Measurements from ENCODE around the gene ETHE1.
A peak's percentile ranks its signal among the peaks of the same experiment; 100 is the strongest.

The ETHE1 gene

GRCh38 chr19:43468354-43469159, 58.4 kb downstream of the ETHE1 start:
- no peak for DNase-seq (ENCODE audit: low read depth)
- H3K4me3 ChIP-seq (ENCODE audit: low read depth, low read length), result no peak overlapping the region
- no peak for TF ChIP-seq CTCF (IDR thresholded peaks at IDR 0.05; ENCODE audit: control insufficient read depth, extremely low read depth, insufficient read depth)

- no peak overlapping the region for H3K4me3 ChIP-seq (ENCODE audit: low read depth, low read length)
- no peak for DNase-seq (ENCODE audit: low read depth)
- no peak for TF ChIP-seq CTCF (IDR thresholded peaks at IDR 0.05; ENCODE audit: control insufficient read depth, extremely low read depth, insufficient read depth)
Measured at GRCh38 chr19:43467730-43468129, 59.3 kb downstream of the ETHE1 start.

GRCh38 chr19:43467276-43467675, 59.7 kb downstream of the ETHE1 start:
- H3K4me3 ChIP-seq (ENCODE audit: low read depth, low read length), result no peak overlapping the region
- TF ChIP-seq CTCF (IDR thresholded peaks at IDR 0.05; ENCODE audit: control insufficient read depth, extremely low read depth, insufficient read depth), result no peak
- DNase-seq (ENCODE audit: low read depth), result no peak

- no peak for DNase-seq (ENCODE audit: low read depth)
Measured at GRCh38 chr19:43466793-43467192, 60.2 kb downstream of the ETHE1 start.

GRCh38 chr19:43465468-43466120, 61.4 kb downstream of the ETHE1 start, which contains the start of gene LYPD3:
Gene LYPD3 (minus strand): TSS chr19:43465608. CDS start chr19:43465571, 37 bp downstream.
- DNase-seq (ENCODE audit: low read depth), result no peak
- TF ChIP-seq CTCF (IDR thresholded peaks at IDR 0.05; ENCODE audit: control insufficient read depth, extremely low read depth, insufficient read depth), result no peak
- H3K4me3 ChIP-seq (ENCODE audit: low read depth, low read length), result no peak within 1 kb of the TSS; the same call in 1 of the 2 replicates

More at GRCh38 chr19:43466793-43467192, 60.2 kb downstream of the ETHE1 start:
- no peak for TF ChIP-seq CTCF (IDR thresholded peaks at IDR 0.05; ENCODE audit: control insufficient read depth, extremely low read depth, insufficient read depth)
- H3K4me3 ChIP-seq (ENCODE audit: low read depth, low read length), result no peak overlapping the region

- TF ChIP-seq CTCF (IDR thresholded peaks at IDR 0.05; ENCODE audit: control insufficient read depth, extremely low read depth, insufficient read depth), result no peak
- no peak for DNase-seq (ENCODE audit: low read depth)
- H3K4me3 ChIP-seq (ENCODE audit: low read depth, low read length), result peak overlapping the region; percentile 60
Measured at GRCh38 chr19:43464134-43464775, 62.7 kb downstream of the ETHE1 start.

Measured in LNCaP clone FGC (cell line).